Ramos (cell line): Measurements from ENCODE around the gene MATN3.

Source experiments
- in situ Hi-C: fragments of 300-500 bp; cut with MboI; formaldehyde crosslinking; loops from one replicate; pipeline ENCODE4 v1.14.3; 2022; ENCODE audit warnings: low sequenced_read_pairs; ENCODE audit not compliant: unreplicated experiment

The MATN3 gene

GRCh38 chr2:20037660-20038059 lies 25.2 kb upstream of the MATN3 start:
- in situ Hi-C loops, result no loop called here

GRCh38 chr2:20035955-20036666 lies 23.6 kb upstream of the MATN3 start:
- in situ Hi-C loops, result no loop called here

GRCh38 chr2:20034821-20035220 lies 22.4 kb upstream of the MATN3 start:
- in situ Hi-C loops, result no loop called here

- in situ Hi-C loops, result no loop called here
Measured at GRCh38 chr2:20034218-20034617, 21.8 kb upstream of the MATN3 start.

GRCh38 chr2:20033322-20033721 lies 20.9 kb upstream of the MATN3 start:
- in situ Hi-C loops, result no loop called here

GRCh38 chr2:20030224-20030623 lies 17.8 kb upstream of the MATN3 start:
- in situ Hi-C loops, result no loop called here

GRCh38 chr2:20027705-20028434 lies 15.4 kb upstream of the MATN3 start:
- in situ Hi-C loops, result loop anchor here (10.0 kb wide), 1 partner anchor 67 kb away; no protein-coding TSS in a partner anchor

GRCh38 chr2:20027260-20027677 lies 14.8 kb upstream of the MATN3 start:
- in situ Hi-C loops, result loop anchor here (10.0 kb wide), 1 partner anchor 68 kb away; no protein-coding TSS in a partner anchor

- in situ Hi-C loops, result loop anchor here (10.0 kb wide), 1 partner anchor 70 kb away; no protein-coding TSS in a partner anchor
Measured at GRCh38 chr2:20025065-20025786, 12.8 kb upstream of the MATN3 start.

GRCh38 chr2:20023688-20024087 lies 11.2 kb upstream of the MATN3 start:
- in situ Hi-C loops, result loop anchor here (10.0 kb wide), 1 partner anchor 71 kb away; no protein-coding TSS in a partner anchor

GRCh38 chr2:20021405-20022009 lies 9.0 kb upstream of the MATN3 start:
- in situ Hi-C loops, result loop anchor here (10.0 kb wide), 1 partner anchor 73 kb away; no protein-coding TSS in a partner anchor

GRCh38 chr2:20019747-20020146 lies 7.3 kb upstream of the MATN3 start:
- in situ Hi-C loops, result loop anchor here (10.0 kb wide), 1 partner anchor 75 kb away; no protein-coding TSS in a partner anchor

- in situ Hi-C loops, result no loop called here
Measured at GRCh38 chr2:20018601-20019152, 6.2 kb upstream of the MATN3 start.

- in situ Hi-C loops, result no loop called here
Measured at GRCh38 chr2:20016346-20016745, 3.9 kb upstream of the MATN3 start.

- in situ Hi-C loops, result no loop called here
Measured at GRCh38 chr2:20015482-20016083, 3.1 kb upstream of the MATN3 start.

GRCh38 chr2:20013126-20013849 lies 820 bp upstream of the MATN3 start:
- in situ Hi-C loops, result no loop called here

- in situ Hi-C loops, result no loop called here
Measured at GRCh38 chr2:20012032-20012281, 511 bp downstream of the MATN3 start.

- in situ Hi-C loops, result no loop called here
Measured at GRCh38 chr2:20011276-20012031, 1.0 kb downstream of the MATN3 start.

- in situ Hi-C loops, result no loop called here
Measured at GRCh38 chr2:20008703-20009102, 3.8 kb downstream of the MATN3 start.
